CD4-positive, alpha-beta T cell treated with Interleukin-12 subunit alpha and Interleukin-12 subunit beta, for 1 hour (primary cell): ENCODE results near the gene ATF6B.
"Not testable (repeated sequence)": the region's sequence is repeated elsewhere in the genome, so short reads cannot be mapped to it uniquely, and the experiment has no call there.

Experiments
- DNase-seq: peaks from one replicate; pipeline ENCODE4 v3.0.0-alpha.2; 2020

ATF6B gene

GRCh38 chr6:32102255-32102654, 25.8 kb downstream of the ATF6B start:
- DNase-seq: no peak

- DNase-seq: not testable (repeated sequence)
These were observed 27.8 kb downstream of the ATF6B start for GRCh38 chr6:32100251-32100650.

GRCh38 chr6:32097364-32097763, 30.7 kb downstream of the ATF6B start:
- DNase-seq: no peak

- DNase-seq: no peak
These were observed 31.4 kb downstream of the ATF6B start for GRCh38 chr6:32096394-32097258.

- DNase-seq: no peak
These were observed 32.0 kb downstream of the ATF6B start for GRCh38 chr6:32096087-32096393.

- no peak for DNase-seq
These were observed 32.5 kb downstream of the ATF6B start for GRCh38 chr6:32095338-32096086.

GRCh38 chr6:32092760-32093497, 35.1 kb downstream of the ATF6B start:
- DNase-seq: no peak

GRCh38 chr6:32089082-32089828, 38.8 kb downstream of the ATF6B start:
- DNase-seq: no peak

GRCh38 chr6:32088487-32089049, 39.5 kb downstream of the ATF6B start:
- DNase-seq: no peak

GRCh38 chr6:32087574-32088486, 40.2 kb downstream of the ATF6B start:
- DNase-seq: peak; percentile 70

GRCh38 chr6:32086661-32087573, 41.1 kb downstream of the ATF6B start:
- DNase-seq: no peak

- no peak for DNase-seq
These were observed 42.1 kb downstream of the ATF6B start for GRCh38 chr6:32085759-32086459.

- no peak for DNase-seq
These were observed 43.3 kb downstream of the ATF6B start for GRCh38 chr6:32084780-32085179.

- no peak for DNase-seq
These were observed 44.0 kb downstream of the ATF6B start for GRCh38 chr6:32083812-32084768.

- DNase-seq: no peak
These were observed 45.1 kb downstream of the ATF6B start for GRCh38 chr6:32082935-32083334.

GRCh38 chr6:32082478-32082877, 45.6 kb downstream of the ATF6B start:
- no peak for DNase-seq

GRCh38 chr6:32081168-32081990, 46.7 kb downstream of the ATF6B start:
- no peak for DNase-seq
